ENCODE results near the gene HOXA13. TPM values are rescaled to one million over a fixed set of nuclear protein-coding genes. Genes with fewer than 3 reads are reported as not detected.

Gene HOXA13
- total RNA-seq, 1 donor from 2014 or later, result not detected

DNA sequence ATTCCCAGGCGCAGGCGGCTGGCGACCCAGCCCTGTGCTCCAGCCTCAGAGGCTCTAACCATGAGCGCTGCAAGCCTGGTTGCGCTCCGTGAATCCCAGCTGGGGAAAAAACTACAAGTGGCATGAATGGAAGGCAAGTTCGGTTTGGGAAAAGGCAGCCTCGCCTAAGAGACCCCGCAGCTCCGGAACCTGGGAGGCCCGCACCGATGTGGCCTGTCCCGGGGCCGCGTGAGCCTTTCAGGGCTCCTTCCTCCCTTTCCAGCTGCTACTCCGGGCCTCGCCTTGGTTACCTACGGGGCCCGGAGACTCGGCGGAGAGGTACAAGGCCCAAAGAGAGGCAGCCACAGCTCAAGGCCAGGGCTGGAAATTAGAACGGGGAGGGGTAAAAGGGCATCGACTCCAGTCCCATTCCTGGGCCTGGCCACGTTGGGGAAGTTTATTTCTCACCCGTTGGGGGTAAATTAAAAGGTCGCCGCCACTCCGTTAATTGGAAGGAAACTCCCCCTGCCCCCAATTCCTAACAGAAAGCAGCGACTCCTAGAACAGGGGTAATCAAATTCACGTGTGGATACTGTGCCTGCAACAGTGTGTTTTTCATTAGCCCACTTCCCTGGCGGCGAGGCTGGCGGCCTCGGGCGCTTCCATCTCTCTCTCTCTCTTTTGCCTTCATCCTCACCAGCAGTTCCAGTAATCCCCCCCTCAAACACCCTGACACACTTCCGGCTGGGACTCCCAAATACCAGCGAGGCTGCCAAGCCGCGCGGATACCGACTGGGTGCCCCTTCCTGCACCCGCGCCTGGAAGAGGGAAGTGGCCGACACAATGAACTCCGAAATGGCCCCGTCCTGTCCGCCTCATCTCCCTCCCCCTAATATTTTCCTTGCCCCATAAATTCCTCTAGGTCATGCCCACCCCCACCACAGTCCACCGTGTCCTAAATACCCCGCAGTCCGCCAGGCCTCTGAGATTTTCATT lies 33.1 kb downstream of the HOXA13 start:
- no peaks in the 10 kb centered on the region for H3K36me3 Mint-ChIP-seq (ENCODE audit: low read depth)
- POLR2A ChIA-PET, result no interaction called here
- CTCF ChIA-PET, result interaction anchor here (0.9 to 2.2 kb wide), 3 partner anchors 16 to 29 kb away, joined by 3 to 8 read pairs (median 3); no protein-coding TSS in a partner anchor
- peaks cover 13% of the 10 kb centered on the region for H3K4me1 Mint-ChIP-seq
- peak overlapping the region; percentile 24 for H3K4me3 Mint-ChIP-seq
- peak overlapping the region; percentile 77 for H3K27ac Mint-ChIP-seq
- TF ChIP-seq, protein P1, sequence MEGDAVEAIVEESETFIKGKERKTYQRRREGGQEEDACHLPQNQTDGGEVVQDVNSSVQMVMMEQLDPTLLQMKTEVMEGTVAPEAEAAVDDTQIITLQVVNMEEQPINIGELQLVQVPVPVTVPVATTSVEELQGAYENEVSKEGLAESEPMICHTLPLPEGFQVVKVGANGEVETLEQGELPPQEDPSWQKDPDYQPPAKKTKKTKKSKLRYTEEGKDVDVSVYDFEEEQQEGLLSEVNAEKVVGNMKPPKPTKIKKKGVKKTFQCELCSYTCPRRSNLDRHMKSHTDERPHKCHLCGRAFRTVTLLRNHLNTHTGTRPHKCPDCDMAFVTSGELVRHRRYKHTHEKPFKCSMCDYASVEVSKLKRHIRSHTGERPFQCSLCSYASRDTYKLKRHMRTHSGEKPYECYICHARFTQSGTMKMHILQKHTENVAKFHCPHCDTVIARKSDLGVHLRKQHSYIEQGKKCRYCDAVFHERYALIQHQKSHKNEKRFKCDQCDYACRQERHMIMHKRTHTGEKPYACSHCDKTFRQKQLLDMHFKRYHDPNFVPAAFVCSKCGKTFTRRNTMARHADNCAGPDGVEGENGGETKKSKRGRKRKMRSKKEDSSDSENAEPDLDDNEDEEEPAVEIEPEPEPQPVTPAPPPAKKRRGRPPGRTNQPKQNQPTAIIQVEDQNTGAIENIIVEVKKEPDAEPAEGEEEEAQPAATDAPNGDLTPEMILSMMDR (IDR thresholded peaks at IDR 0.05), result no peak
- ATAC-seq (ENCODE audit: low read depth) (no peak), DNase-seq (no peak)
- intact Hi-C loops (cut with micrococcal nuclease), result no loop called here
- H3K27me3 Mint-ChIP-seq, result peaks cover 62% of the 10 kb centered on the region
- H3K9me3 Mint-ChIP-seq, result no peaks in the 10 kb centered on the region

DNA sequence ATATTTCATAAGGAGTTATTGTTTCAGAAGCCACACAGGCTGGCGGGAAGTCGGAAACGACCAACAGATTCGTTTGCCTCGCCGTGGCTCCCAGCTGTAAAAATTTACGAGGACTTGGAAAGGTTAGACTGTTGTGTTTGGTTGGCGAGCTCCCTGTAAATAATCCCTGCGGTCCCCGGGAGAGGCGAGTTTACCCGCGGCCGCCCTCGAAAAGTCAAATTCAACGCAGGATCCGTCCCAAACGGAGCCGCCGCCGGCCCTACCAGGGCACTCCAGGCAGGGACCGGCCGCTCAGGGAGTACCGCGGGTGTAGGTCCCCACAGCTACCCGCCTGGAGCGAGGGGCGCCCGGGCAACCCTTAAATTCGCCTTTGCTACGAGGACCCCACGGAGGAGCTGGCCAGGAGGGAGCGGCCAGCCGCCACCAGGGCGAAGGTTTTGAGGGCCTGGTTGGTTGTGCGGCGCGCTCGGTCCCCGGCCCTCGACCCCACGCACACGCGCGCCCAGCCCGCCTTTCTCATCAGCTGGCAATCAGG lies 33.8 kb downstream of the HOXA13 start:
- DNase-seq (peak; percentile 15), ATAC-seq (ENCODE audit: low read depth) (no peak)
- ChIA-PET CTCF (interaction anchor here (1.0 kb wide), 1 partner anchor 30 kb away, joined by 3 read pairs; no protein-coding TSS in a partner anchor), POLR2A (no interaction called here)
- Mint-ChIP-seq H3K9me3 (no peaks in the 10 kb centered on the region), H3K4me3 (no peak overlapping the region), H3K27me3 (peaks cover 57% of the 10 kb centered on the region), H3K27ac (peak overlapping the region; percentile 80), H3K36me3 (ENCODE audit: low read depth) (no peaks in the 10 kb centered on the region), H3K4me1 (peaks cover 12% of the 10 kb centered on the region)
- intact Hi-C loops (cut with micrococcal nuclease), result loop anchor here (1.0 kb wide), 1 partner anchor 9 kb away; no protein-coding TSS in a partner anchor
- TF ChIP-seq, protein P1 (IDR thresholded peaks at IDR 0.05), result no peak

DNA sequence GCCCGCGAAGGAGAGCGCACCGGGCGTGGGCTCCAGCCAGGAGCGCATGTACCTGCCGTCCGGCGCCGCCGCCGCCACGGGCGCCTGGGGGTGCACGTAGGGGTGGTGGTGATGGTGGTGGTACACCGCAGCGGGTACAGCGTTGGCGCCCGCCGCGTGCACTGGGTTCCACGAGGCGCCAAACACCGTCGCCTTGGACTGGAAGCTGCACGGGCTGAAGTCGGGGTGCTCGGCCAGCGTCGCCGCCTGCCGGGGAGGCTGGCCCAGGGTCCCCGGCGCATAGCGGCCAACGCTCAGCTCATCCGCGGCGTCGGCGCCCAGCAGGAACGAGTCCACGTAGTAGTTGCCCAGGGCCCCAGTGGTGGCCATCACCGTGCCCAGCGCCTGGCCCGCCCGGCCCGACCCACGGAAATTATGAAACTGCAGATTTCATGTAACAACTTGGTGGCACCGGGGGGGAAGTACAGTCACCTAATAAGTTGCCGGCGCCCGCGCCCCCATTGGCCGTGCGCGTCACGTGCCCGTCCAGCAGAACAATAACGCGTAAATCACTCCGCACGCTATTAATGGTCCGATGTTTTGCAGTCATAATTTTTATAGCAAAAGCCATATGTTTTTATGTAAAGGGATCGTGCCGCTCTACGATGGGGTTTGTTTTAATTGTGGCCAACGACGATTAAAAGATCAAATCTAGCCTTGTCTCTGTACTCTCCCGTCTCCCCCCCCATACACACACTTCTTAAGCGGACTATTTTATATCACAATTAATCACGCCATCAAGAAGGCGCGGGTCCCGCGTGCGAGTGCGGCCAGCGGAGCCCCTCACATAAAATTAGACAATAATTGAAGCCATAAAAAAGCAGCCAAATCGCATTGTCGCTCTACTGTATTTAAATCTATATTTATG lies 34.5 kb downstream of the HOXA13 start, which contains the start of gene HOXA9:
HOXA9 (minus strand) TSS at position 449 of the 907 bp plus-strand sequence; CDS start at position 369, 80 bp downstream.
- Mint-ChIP-seq H3K4me3 (no peak within 1 kb of the TSS), H3K27ac (peak within 1 kb of the TSS; percentile 80), H3K4me1 (peaks cover 15% of the 10 kb centered on the region), H3K27me3 (peaks cover 56% of the 10 kb centered on the region), H3K9me3 (no peaks in the 10 kb centered on the region), H3K36me3 (ENCODE audit: low read depth) (no peaks in the 10 kb centered on the region)
- CTCF ChIA-PET, result no interaction called here
- TF ChIP-seq, protein P1 (IDR thresholded peaks at IDR 0.05), result no peak
- ATAC-seq (ENCODE audit: low read depth), result no peak
- POLR2A ChIA-PET, result no interaction called here
- peak; percentile 20 for DNase-seq
- intact Hi-C loops (cut with micrococcal nuclease), result loop anchor here (1.0 kb wide), 1 partner anchor 8 kb away; no protein-coding TSS in a partner anchor

DNA sequence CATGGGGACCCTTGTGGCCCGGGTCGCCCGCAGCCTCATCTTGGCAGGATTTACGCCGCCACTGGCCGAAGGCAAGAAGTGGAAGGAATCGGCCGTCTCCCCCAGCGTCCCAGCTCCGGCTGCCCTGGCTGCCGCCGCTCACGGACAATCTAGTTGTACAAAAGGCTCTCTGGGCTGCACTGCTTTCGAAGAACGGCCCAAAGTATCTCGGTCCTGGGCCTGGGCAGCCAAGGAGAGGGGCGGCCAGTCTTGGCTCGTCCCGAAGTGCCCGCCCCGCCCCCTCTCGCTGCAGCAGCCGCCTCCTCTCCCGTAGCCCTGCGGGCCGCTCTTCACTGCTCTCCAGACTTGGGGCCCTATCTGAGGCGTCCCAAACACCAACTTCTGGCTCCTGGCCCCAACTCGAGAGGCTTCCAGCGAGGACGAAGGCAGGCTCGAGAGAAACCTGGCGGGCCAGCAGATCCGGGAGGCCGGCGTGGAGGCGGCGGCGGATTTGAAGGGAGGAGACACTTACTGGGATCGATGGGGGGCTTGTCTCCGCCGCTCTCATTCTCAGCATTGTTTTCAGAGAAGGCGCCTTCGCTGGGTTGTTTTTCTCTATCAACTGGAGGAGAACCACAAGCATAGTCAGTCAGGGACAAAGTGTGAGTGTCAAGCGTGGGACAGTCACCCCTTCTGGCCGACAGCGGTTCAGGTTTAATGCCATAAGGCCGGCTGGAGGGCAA lies 35.4 kb downstream of the HOXA13 start:
- H3K36me3 Mint-ChIP-seq (ENCODE audit: low read depth), result no peaks in the 10 kb centered on the region
- ATAC-seq (ENCODE audit: low read depth) (no peak), DNase-seq (no peak)
- intact Hi-C loops (cut with micrococcal nuclease), result loop anchor here (1.0 to 5.0 kb wide), 7 partner anchors 7 to 1012 kb away; partner anchors contain the start of genes HOXA1, NFE2L3 and SNX10
- peak overlapping the region; percentile 57 for H3K27ac Mint-ChIP-seq
- H3K4me3 Mint-ChIP-seq, result no peak overlapping the region
- peaks cover 19% of the 10 kb centered on the region for H3K4me1 Mint-ChIP-seq
- H3K27me3 Mint-ChIP-seq, result peaks cover 61% of the 10 kb centered on the region
- CTCF ChIA-PET, result no interaction called here
- TF ChIP-seq, protein P1 (IDR thresholded peaks at IDR 0.05), result no peak
- no peaks in the 10 kb centered on the region for H3K9me3 Mint-ChIP-seq
- POLR2A ChIA-PET, result no interaction called here

All from activated B cell treated with CpG ODN at 0.5 μM for 24 hours (primary cell).